Measurements from ENCODE around the gene GHDC.

DNA sequence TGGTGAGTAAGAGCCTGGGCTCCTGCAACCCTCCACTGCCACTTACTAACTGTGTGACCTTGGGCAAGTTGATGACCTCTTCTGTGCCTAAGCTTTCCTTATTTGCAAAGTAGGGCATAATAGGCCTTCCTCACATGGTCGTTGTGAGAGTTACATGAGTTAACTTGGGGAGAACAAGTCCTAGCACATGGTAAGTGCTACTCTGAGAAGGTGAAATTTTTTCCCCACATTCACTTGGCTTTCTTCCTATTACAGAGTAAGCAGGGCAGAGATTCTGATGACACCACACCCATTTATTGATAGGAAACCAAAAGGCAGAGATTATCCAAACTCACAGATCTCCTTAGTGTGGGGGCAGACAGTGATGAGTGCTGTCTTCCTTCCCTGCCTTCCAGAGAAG lies 15.0 kb downstream of the GHDC start:
- TF ChIP-seq POLR2A (IDR thresholded peaks at IDR 0.05) = no peak
- no peak for TF ChIP-seq CTCF (IDR thresholded peaks at IDR 0.05 in 8 of 11, conservative IDR thresholded peaks at IDR 0.05 in 3 of 11)
